ENCODE data around the gene DNAH2.
"Not testable (repeated sequence)": the region's sequence is repeated elsewhere in the genome, so short reads cannot be mapped to it uniquely, and the experiment has no call there.

Gene DNAH2

DNA sequence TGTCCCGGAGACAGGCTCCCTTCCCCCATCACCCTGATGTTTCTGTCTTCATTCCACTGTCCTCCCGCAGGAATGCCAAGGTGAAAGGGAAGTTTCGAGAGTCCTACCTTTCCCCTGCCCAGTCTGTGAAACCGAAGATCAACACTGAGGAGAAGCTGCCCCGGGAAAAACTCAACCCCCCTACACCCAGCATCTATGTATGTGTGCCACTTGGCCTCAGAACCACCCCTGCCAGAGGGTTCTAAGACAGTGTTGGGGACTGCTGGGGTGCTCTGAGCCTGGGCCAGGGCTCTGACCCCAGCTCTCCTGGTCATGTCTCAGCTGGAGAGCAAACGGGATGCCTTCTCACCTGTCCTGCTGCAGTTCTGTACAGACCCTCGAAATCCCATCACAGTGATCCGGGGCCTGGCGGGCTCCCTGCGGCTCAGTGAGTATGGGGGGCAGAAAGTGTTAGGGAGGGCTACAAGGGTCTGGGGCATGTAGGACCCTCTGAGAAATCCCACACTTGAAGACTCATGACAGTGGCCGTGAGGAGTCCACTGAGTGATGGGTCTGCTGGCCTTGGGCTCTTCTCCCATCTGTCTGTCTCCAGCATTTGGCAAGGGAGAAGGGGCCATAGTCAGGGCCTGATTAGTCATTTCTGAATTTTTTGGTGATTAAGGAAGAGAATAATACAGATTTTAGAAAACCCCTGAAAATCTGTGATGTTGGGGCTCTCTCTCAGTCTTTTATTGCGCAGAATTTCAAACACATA is 132.4 kb downstream of the DNAH2 start:
- DNase-seq (ENCODE audit: low read depth): no peak

- no peak for DNase-seq (ENCODE audit: low read depth)
These were observed 133.3 kb downstream of the DNAH2 start for GRCh38 chr17:7850701-7851437.

GRCh38 chr17:7851438-7852261 is 134.1 kb downstream of the DNAH2 start:
- DNase-seq (ENCODE audit: low read depth): peak; percentile 94

- DNase-seq (ENCODE audit: low read depth): no peak
These were observed 134.7 kb downstream of the DNAH2 start for GRCh38 chr17:7852262-7852670.

DNA sequence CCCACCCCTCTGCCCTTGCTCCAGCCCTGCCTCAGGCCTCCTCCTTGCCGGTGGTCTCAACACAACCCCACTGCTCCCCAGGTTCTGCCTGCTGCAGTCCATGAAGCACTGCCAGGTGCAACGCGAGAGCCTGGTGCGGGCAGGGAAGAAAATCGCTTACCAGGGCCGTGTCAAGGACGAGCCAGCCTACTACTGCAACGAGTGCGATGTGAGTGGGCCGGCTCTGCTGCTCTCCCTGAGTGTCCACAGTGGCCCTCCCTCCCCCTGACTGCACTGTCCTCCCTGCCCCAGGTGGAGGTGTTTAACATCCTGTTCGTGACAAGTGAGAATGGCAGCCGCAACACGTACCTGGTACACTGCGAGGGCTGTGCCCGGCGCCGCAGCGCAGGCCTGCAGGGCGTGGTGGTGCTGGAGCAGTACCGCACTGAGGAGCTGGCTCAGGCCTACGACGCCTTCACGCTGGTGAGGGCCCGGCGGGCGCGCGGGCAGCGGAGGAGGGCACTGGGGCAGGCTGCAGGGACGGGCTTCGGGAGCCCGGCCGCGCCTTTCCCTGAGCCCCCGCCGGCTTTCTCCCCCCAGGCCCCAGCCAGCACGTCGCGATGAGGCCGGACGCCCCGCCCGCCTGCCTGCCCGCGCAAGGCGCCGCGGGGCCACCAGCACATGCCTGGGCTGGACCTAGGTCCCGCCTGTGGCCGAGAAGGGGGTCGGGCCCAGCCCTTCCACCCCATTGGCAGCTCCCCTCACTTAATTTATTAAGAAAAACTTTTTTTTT is 135.6 kb downstream of the DNAH2 start:
- no peak for DNase-seq (ENCODE audit: low read depth)

- DNase-seq (ENCODE audit: low read depth): no peak
These were observed 136.1 kb downstream of the DNAH2 start for GRCh38 chr17:7853691-7854038.

GRCh38 chr17:7854078-7854777 is 136.7 kb downstream of the DNAH2 start:
- no peak for DNase-seq (ENCODE audit: low read depth)

GRCh38 chr17:7854851-7855659 is 137.5 kb downstream of the DNAH2 start, which contains the start of gene TMEM88:
TSS of gene TMEM88 (plus strand) at chr17:7855066. CDS start at chr17:7855075, 9 bp downstream.
- DNase-seq (ENCODE audit: low read depth): no peak

GRCh38 chr17:7855660-7856010 is 138.1 kb downstream of the DNAH2 start:
- no peak for DNase-seq (ENCODE audit: low read depth)

DNA sequence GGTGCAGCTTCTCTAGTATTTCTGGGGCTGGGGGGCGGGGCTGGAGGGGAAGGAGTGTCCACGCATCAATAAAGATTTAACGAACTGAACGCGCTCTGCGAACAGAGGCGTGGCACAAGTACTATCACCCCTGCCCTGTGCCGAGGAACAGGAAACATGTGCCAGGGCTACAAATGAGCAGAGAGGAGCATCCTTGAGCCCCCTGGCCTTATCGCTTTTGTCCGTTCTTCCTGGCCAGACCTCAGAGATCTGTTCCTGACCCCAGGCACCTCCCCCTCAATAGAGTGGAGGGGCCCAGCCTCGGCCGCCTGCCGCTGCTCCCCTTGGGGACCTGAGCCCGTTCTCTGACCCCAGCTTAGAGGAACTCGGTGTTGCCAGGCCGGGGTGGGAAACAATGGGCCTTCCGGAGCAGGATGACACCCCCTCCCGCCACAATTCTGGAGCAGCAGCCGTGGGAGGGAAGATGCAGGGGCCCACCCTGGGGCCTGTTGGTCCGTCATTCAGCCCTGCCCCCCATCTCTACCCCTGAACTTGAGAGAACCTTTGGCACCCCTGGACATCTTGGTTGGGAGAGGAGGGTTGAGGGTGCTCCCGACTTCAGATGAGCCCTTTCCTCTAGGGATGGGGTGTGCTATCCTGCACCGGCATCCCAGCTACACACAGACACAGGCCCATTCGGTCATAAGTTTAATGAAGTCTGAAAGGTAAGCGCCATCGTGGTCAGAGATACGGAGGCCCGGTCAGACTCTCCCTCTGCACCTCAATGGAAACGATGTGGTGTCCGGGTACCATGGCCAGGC is 138.7 kb downstream of the DNAH2 start:
- no peak for DNase-seq (ENCODE audit: low read depth)

DNA sequence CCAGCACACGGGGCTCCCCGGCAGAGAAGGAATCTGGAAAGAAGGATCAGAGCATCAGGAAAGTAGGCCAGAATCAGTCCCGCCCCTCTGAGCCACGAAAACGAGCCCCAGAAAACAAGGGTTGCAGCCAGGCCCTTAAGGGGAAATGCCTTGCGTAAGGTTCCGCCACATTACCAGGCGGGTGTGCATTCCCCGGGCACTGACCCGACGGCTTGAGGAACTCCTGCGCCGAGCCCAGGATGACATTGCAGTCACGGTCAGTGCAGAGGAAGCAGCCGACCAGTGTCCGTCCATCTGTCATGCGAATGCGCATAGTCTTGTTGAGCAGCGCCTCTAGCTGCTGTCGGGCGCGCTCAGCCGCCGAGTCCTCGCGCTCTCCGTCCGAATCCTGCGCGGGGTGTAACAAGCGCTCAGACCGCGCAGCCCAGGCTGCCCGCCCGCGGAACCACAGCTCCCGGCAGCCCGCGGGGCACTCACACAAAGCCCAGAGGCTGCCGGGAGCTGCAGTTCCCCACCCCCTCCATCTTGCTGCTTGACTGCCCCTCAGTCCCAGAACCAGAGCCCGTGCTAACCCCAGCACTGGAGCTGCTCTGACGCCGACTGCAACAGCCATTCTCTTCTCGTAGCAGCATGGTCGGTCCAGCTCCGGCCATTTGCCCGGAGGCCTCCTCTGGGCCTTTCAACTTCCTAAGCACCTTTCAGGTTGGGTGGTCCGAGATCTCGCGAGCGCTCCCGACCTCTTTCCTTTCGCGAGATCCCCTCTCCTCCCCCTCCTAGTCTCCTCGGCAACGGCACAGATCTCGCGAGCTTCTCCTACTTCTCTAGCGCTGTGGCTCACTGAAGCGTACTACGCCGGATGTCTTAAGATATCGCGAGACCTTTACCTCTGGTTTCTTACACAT is 139.5 kb downstream of the DNAH2 start, which contains the start of gene NAA38:
Gene NAA38, minus strand, starts transcription at position 749 of the 902 bp plus-strand sequence. Its CDS starts 96 bp downstream, at position 653.
- DNase-seq (ENCODE audit: low read depth): peak; percentile 95

DNA sequence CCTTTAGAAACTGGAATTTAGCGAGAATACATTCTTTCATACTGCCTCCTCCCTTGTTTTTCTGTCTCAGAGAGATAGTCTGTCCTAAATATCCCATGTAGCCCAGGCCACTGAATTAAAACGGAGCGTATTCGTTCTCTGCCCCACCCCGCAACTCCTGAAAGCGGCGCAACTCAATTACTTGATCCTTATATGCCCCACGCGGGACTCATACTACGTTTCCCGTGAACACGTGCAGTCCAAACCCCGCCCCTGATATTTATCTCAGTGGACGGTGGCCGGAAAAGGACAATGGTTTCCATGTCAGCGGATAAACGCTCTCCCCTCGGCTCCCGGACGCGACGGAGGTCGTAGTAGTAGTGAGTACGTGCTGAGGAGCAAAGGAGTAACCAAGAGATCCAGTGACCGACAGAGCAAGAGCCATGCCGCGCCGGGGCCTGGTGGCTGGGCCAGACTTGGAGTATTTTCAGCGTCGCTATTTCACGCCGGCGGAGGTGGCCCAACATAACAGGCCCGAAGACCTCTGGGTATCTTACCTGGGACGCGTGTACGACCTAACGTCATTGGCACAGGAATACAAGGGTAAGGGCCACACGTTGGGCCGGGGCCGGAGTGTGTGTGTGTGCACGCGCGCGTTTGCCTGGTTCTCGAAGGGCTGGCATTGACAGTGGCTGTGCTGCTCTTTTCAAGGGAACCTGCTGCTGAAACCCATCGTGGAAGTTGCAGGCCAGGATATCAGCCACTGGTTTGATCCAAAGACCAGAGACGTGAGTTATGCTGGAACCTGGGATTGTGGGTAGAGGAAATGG is 140.4 kb downstream of the DNAH2 start, which contains the start of gene CYB5D1:
Gene CYB5D1, plus strand, starts transcription at position 291 of the 809 bp plus-strand sequence. Its CDS starts 132 bp downstream, at position 423.
- peak; percentile 84 for DNase-seq (ENCODE audit: low read depth)

DNA sequence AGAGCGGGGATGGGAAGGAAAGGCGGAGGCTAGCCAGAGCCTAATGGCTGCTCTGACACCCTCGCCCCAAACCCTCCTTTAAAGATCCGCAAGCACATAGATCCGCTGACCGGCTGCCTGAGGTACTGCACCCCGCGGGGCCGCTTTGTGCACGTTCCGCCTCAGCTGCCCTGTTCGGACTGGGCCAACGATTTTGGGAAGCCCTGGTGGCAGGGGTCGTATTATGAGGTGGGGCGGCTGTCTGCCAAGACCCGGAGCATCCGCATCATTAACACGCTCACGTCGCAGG is 140.9 kb downstream of the DNAH2 start:
- no peak for DNase-seq (ENCODE audit: low read depth)

- DNase-seq (ENCODE audit: low read depth): no peak
These were observed 141.5 kb downstream of the DNAH2 start for GRCh38 chr17:7859028-7859427.

DNA sequence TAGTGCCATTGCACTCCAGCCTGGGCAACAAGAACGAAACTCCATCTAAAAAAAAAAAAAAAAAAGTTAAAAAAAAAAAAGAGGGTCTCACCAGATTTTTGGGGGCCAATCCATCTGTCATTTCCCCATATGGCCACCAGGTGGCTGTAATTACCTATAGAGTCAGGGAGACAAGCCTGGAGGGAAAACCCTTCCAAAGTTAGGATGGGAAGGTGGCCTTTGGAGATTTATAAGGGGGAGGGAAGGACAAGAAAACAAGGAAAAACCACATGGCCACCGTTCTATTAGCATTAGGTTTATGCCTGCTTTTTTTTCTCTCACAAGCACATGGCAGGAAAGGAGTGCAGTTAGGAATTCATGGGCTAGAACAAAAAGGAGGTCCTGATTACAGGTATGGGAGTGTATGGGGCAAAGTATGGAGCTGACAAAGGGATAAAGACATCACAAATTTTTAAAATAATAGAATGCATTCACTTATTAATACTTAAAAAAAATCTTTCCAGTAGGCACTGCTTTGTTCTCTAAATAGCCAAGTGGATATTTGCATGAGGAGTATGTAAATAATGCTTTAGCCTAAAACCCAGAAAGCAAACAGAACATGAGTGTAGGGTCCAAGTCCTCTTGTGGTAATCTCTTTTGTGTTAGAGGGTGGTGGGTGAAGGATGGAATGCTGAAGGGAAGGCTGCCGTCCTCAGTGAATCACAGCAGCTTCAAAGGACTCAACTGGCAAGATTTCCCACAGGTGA is 145.3 kb downstream of the DNAH2 start:
- DNase-seq (ENCODE audit: low read depth): no peak

GRCh38 chr17:7864384-7864783 is 146.8 kb downstream of the DNAH2 start:
- not testable (repeated sequence) for DNase-seq (ENCODE audit: low read depth)
